IPS-15b (cell line): ENCODE data around the gene MTPN.

Experiments
- H3K27me3 ChIP-seq: one replicate; pipeline ENCODE4 v1.6.1; 2013; ENCODE audit warnings: low read length; ENCODE audit not compliant: control insufficient read depth, insufficient read depth
- H3K36me3 ChIP-seq: one replicate; pipeline ENCODE4 v1.6.1; 2013; ENCODE audit warnings: low read length; ENCODE audit not compliant: control insufficient read depth, insufficient read depth
- H3K4me1 ChIP-seq: one replicate; pipeline ENCODE4 v1.6.1; 2013; ENCODE audit warnings: mild to moderate bottlenecking, low read length; ENCODE audit not compliant: control insufficient read depth, insufficient read depth
- H3K4me3 ChIP-seq: one replicate; pipeline ENCODE4 v1.5.1; 2013; ENCODE audit warnings: low read depth, low read length
- H3K9ac ChIP-seq: one replicate; pipeline ENCODE4 v1.6.1; 2013; ENCODE audit warnings: low read depth, mild to moderate bottlenecking, low read length
- H3K9me3 ChIP-seq: one replicate; pipeline ENCODE4 v1.6.1; 2013; ENCODE audit warnings: mild to moderate bottlenecking, low read length; ENCODE audit not compliant: control insufficient read depth, insufficient read depth

Gene MTPN

DNA sequence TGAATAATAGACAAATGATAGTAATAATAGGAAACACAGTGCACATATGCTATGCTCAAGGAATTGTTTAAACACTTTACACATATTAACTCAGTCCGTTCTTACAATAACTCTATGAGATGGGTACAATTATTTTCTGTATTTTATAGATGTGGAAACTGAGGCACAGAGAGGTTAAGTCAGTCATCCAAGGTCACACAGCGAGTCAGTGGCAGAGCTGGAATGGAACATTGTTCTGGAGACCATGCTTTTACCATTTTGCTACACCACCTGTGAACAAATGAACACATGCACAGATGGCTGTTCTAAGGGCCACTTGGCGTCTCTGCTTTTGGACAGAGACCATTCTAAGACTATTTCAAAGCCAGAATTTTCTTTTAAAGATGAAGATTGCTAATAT lies 26.9 kb upstream of the MTPN start:
- H3K4me1 ChIP-seq: no peaks in the 10 kb centered on the region
- no peak overlapping the region for H3K4me3 ChIP-seq
- H3K27me3 ChIP-seq: no peaks in the 10 kb centered on the region

DNA sequence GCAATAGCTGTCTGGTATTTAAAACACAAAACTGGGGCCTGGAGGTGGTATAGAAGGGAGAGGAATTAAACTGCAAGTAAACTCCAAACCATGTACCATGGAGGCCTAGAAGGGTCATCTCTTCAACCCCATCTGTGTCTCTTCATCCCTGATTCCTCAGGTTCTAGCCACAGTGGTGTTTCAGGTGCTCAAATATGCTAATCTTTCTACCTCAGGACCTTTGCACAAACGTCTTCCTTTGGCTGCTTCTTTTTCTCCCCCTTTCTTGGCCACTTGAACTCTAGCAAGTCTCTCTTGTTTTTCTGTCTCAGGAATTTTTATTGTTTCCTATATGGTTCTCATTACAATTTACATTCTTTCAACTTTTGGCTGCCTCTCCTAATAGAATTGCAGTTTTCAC lies 25.6 kb upstream of the MTPN start:
- no peaks in the 10 kb centered on the region for H3K9me3 ChIP-seq
- H3K36me3 ChIP-seq: no peaks in the 10 kb centered on the region
- H3K4me3 ChIP-seq: no peak overlapping the region
- H3K4me1 ChIP-seq: no peaks in the 10 kb centered on the region
- H3K27me3 ChIP-seq: no peaks in the 10 kb centered on the region
- no peak overlapping the region for H3K9ac ChIP-seq

More for the DNA sequence above, 26.9 kb upstream of the MTPN start:
- H3K9ac ChIP-seq: no peak overlapping the region
- no peaks in the 10 kb centered on the region for H3K9me3 ChIP-seq
- H3K36me3 ChIP-seq: no peaks in the 10 kb centered on the region

DNA sequence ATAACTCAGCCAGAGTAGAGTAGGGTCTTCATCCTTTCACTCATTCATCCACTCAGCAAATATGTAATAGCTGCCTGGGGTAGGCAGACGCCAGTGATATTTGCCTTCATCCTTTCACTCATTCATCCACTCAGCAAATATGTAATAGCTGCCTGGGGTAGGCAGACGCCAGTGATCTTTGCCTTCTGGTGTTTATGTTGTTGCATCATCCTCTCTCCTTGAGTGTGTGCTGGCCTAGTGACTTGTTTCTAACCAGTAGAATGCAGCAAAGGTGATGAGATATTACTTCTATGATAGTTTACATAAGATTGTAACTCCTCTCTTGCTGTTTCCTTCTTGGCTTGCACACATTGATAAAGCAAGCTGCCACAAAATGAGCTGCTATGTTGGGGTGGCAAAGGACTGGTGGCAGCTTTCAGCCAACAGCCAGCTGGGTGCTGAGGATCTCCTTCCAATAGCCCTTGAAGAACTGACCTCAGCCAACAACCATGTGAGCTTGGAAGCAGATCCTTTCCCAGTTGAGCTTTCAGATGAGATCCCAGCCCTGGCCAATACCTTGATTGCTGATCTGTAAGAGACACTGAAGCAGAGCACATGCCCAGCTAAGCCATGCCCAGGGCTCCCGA lies 23.2 kb upstream of the MTPN start:
- H3K27me3 ChIP-seq: no peaks in the 10 kb centered on the region
- H3K36me3 ChIP-seq: no peaks in the 10 kb centered on the region
- no peak overlapping the region for H3K4me3 ChIP-seq
- no peaks in the 10 kb centered on the region for H3K4me1 ChIP-seq
- no peak overlapping the region for H3K9ac ChIP-seq
- H3K9me3 ChIP-seq: no peaks in the 10 kb centered on the region

DNA sequence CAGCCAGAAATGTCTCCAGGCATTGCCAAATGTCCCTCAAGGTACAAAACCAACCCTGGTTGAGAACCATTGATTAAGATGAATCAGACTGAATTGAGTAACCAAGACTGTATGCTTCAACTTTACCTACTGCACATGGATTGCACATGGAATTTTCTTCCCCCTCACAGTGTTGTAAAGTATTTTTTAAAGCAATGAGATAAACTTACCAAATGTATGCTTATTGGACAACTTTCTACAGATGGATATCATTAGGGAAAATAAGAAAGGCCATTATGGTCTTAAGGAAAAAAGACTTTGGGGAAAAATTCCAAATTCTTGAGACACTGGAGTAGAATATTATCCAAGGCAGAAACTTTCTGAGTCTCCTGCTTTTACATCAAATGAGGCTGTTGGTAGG lies 20.9 kb upstream of the MTPN start:
- no peaks in the 10 kb centered on the region for H3K27me3 ChIP-seq
- H3K9ac ChIP-seq: no peak overlapping the region
- H3K4me3 ChIP-seq: no peak overlapping the region
- H3K36me3 ChIP-seq: no peaks in the 10 kb centered on the region
- no peaks in the 10 kb centered on the region for H3K4me1 ChIP-seq
- no peaks in the 10 kb centered on the region for H3K9me3 ChIP-seq

DNA sequence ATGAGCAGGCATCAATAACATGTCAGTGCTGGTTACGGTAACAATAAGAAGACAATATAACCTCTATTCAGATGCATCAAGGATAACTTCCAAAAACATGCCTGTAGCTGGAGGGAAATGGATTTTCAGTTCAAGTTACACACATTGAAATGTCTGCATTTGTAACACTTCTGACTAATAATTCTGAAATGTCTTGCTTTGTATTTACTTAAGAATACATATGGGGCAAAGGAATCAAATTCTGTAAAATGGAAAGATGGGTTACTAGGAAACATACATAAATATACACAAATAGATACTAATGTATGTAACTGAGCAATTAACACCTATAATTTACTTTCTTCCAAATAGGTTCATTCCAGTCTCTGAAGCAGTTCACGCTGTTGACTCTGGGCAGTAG lies 18.6 kb upstream of the MTPN start:
- Histone ChIP-seq H3K36me3 (no peaks in the 10 kb centered on the region), H3K4me1 (no peaks in the 10 kb centered on the region), H3K4me3 (no peak overlapping the region), H3K27me3 (no peaks in the 10 kb centered on the region), H3K9me3 (no peaks in the 10 kb centered on the region), H3K9ac (no peak overlapping the region)

DNA sequence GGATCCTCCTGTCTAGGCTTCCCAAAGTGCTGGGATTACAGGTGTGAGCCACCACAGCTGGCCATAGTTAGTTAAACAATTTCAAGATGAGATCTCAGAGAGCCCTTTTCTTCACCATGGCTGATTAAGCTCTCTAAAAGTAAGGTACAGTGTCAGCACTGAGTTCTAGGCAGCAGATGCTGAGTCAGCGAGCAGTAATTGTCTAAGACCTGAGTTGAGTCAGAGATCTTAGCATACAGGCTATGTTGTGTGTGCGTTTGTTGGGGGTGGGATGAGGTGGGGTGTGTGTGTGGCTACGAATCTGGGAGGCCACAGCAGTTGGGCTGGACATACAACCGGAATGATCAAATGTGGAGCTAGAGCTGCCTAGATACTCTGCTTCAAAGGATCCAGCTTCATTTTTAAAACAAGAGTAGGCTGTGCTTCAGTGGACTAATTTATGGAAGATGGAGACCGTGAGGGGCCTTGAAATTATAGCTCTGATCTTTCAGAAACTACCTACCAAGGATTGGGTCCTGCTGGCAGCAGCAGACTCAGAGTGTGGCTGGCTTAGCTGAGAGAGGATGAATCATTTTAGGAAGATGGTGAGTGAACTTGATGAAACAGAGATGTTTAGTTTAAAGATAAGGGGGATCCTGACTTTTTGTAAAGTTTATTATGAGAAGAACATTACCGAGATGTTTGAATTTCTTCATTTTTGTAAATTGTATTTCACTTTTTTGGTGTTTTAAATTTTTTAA lies 17.5 kb upstream of the MTPN start:
- Histone ChIP-seq H3K27me3 (no peaks in the 10 kb centered on the region), H3K9ac (no peak overlapping the region), H3K9me3 (no peaks in the 10 kb centered on the region), H3K36me3 (no peaks in the 10 kb centered on the region), H3K4me3 (no peak overlapping the region), H3K4me1 (no peaks in the 10 kb centered on the region)

DNA sequence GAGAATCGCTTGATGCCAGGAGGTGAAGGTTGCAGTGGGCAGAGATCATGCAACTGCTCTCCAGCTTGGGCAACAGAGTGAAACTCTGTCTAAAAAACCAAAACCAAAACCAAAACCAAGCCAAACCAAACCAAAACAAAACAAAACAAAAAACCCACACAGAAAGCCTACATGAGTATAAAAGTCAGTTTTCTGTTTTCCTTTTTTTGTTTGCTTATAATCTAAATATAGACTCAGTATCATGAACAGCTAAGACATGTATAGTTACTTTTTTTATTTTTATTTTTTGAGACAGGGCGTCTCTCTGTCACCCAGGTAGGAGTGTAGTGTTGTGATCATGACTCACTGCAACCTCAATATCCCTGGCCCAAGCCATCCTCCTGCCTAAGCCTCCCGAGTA lies 16.8 kb upstream of the MTPN start:
- Histone ChIP-seq H3K9ac (no peak overlapping the region), H3K9me3 (no peaks in the 10 kb centered on the region), H3K4me3 (no peak overlapping the region), H3K36me3 (no peaks in the 10 kb centered on the region), H3K27me3 (no peaks in the 10 kb centered on the region), H3K4me1 (no peaks in the 10 kb centered on the region)

DNA sequence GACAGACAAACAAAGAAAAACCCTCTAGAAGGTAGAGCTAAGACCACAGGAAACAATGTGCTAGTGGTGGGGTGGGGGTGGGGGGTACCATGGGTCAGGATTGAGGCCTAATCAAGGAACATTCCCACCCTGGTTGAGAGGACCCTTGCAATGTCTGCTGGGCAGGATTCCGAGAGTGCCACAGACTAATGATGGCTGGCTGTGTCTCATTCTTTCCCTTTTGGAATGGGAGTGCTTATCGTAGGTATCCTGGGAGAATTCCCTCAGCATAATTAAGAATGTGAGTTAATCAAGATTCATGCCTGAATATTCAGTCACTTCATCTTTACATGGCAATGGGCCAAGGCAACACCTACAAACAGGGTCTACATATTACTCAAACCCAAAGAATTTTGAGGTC lies 14.7 kb upstream of the MTPN start:
- H3K9ac ChIP-seq: no peak overlapping the region
- no peak overlapping the region for H3K4me3 ChIP-seq
- no peaks in the 10 kb centered on the region for H3K9me3 ChIP-seq
- no peaks in the 10 kb centered on the region for H3K36me3 ChIP-seq
- no peaks in the 10 kb centered on the region for H3K4me1 ChIP-seq
- no peaks in the 10 kb centered on the region for H3K27me3 ChIP-seq

DNA sequence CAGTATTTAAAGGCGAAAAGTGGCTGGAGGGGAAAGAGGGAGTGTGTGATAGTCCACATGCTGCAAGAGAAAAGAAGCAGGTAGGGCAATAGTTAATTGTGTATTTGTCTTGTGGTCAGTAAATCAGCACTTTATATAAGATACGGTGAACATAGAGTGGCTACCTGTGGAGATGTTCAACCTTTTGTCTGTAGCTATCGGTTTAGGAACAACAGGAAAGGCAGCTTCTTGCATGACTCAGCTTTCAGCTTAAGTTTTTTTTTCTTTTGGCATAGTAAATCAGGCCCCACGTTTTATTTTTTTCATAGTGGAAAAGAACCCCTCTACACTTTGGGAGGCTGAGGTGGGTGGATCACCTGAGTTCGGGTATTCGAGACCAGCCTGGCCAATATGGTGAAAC lies 14.2 kb upstream of the MTPN start:
- H3K9me3 ChIP-seq: no peaks in the 10 kb centered on the region
- no peaks in the 10 kb centered on the region for H3K4me1 ChIP-seq
- no peak overlapping the region for H3K4me3 ChIP-seq

DNA sequence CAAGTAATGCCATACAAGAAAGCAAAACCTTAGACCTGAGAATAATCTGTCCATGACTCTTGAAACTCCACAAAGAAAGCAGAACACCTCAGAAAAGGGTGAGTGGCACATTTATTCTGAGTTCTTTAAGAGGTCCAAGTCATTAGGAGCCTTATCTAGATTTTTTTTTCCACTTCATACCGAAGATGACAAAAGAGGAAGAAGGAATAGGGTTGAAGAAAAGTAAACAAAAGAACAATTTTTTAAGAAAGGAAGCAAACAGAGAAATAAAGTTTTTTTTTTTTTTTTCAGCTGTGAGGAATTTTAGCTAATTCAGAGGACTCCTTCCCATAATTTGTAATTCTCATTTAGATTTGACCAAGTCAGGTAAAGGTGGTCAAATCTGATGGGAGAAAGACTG lies 13.1 kb upstream of the MTPN start:
- H3K9me3 ChIP-seq: no peaks in the 10 kb centered on the region
- no peak overlapping the region for H3K4me3 ChIP-seq
- no peak overlapping the region for H3K9ac ChIP-seq
- H3K4me1 ChIP-seq: no peaks in the 10 kb centered on the region
- H3K36me3 ChIP-seq: no peaks in the 10 kb centered on the region
- H3K27me3 ChIP-seq: no peaks in the 10 kb centered on the region

More for the DNA sequence above, 14.2 kb upstream of the MTPN start:
- H3K9ac ChIP-seq: no peak overlapping the region
- no peaks in the 10 kb centered on the region for H3K27me3 ChIP-seq
- H3K36me3 ChIP-seq: no peaks in the 10 kb centered on the region

DNA sequence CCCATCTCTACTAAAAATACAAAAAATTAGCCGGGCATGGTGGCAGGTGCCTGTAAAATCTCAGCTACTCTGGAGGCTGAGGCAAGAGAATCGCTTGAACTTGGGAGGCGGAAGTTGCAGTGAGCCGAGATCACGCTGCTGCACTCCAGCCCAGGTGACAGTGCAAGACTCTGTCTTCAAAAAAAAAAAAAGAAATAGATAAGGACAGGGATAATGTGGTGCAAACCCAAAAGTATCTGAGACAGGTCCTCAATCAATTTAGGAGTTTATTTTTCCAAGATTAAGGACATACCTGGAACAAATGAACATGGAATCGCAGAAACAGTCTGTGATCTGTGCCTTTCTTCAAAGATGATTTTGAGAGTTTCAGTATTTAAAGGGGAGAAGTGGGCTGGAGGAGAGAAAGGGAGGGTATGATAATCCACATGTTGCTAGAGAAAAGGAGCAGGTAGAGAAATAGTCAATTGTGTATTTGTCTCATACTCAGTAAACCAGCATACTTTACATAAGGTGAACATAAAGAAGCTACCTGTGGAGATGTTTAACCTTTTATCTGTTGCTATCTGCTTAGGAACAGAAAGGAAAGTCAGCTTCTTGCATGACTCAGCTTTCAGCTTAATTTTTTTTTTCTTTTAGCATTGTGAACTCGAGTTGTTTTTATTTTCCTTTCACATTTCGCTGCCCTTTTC lies 4.9 kb upstream of the MTPN start:
- Histone ChIP-seq H3K27me3 (no peaks in the 10 kb centered on the region), H3K4me1 (no peaks in the 10 kb centered on the region), H3K9me3 (no peaks in the 10 kb centered on the region), H3K36me3 (no peaks in the 10 kb centered on the region), H3K4me3 (no peak overlapping the region), H3K9ac (no peak overlapping the region)

DNA sequence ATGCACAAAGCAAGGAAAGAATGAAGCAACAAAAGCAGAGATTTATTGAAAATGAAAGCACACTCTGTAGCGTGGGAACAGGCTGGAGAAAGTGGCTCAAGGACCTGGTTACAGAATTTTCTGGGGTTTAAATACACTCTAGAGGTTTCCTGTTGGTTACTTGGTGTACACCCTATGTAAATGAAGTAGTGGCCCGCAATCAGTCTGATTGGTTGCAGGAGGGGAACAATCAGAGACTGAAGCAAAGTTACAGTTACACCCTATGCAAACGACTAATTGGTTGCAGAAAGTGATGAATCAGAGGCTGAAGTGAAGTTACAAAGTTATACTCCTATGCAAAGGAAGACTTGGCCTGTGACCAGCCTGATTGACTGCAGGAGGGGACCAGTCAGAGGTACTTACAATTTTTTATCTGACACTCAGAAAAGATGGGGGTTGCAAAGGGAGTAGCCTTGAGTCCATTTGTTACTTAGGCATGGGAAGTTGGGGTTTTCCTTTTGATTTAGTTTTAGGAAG lies 3.6 kb upstream of the MTPN start:
- Histone ChIP-seq H3K27me3 (no peaks in the 10 kb centered on the region), H3K36me3 (no peaks in the 10 kb centered on the region), H3K9me3 (no peaks in the 10 kb centered on the region), H3K9ac (no peak overlapping the region), H3K4me1 (no peaks in the 10 kb centered on the region), H3K4me3 (no peak overlapping the region)
